ENCODE data around the gene DLD. TPM values are rescaled to one million over a fixed set of nuclear protein-coding genes. Genes with fewer than 3 reads are reported as not detected.
"Not testable (repeated sequence)": the region's sequence is repeated elsewhere in the genome, so short reads cannot be mapped to it uniquely, and the experiment has no call there.

DLD gene
- total RNA-seq, 1 donor from 2014 or later, result 19.2 TPM

DNA sequence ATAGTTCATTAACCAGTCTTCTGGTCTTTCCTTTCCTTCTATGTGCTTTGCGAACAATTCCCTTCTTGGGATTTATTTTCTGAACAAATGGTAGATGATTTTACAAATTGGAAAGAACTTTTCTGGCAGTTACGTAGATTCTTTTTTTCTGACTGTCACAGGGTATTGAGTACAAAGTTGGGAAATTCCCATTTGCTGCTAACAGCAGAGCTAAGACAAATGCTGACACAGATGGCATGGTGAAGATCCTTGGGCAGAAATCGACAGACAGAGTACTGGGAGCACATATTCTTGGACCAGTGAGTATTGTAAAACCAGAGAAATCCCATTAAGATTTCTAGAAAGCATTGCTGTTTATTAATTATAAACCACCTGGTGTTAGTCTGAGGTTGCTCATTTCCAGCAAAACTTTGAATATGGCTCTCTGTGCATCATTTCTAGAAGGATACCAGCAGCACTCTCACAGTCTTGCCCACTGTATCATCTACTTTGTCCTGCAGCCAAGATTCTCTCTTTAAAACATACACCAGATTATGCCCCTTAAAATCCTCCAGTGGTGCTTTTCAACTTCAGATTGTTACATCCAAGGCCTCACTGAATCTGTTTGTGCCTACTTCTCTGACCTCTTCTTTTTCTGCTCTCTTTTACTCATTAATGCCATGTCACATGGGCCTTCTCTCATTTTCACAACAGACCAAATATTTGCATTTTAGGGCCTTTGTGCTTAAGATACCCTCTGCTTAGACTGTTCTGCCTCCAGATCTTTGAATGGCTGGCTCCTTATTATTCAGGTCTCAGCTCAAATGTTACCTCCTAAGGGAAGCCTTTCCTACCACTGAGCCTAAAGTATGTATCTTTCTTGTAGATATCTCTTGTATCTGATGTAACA is 27.0 kb downstream of the DLD start:
- peaks cover 0 to 4% of the 10 kb centered on the region in 2 donors for H3K4me1 ChIP-seq
- no peaks in the 10 kb centered on the region for H3K9me3 ChIP-seq
- DNase-seq (ENCODE audit: low spot score in 2 of 2), result no peak
- intact Hi-C loops (cut with DNase I), result no loop called here
- peaks cover 37 to 72% of the 10 kb centered on the region in 2 donors for H3K36me3 ChIP-seq
- no peak for TF ChIP-seq CTCF (IDR thresholded peaks at IDR 0.05)
- H3K4me3 ChIP-seq, result no peak overlapping the region
- no peak overlapping the region for H3K27ac ChIP-seq
- H3K27me3 ChIP-seq, result no peaks in the 10 kb centered on the region

DNA sequence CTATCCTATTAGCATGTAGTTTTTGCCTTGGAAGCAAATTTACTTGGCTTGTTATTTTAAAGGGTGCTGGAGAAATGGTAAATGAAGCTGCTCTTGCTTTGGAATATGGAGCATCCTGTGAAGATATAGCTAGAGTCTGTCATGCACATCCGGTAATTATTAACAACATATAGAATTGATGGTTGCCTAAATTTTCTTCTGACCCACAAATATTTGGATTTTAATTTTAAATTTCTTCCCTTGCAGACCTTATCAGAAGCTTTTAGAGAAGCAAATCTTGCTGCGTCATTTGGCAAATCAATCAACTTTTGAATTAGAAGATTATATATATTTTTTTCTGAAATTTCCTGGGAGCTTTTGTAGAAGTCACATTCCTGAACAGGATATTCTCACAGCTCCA is 28.0 kb downstream of the DLD start:
- Histone ChIP-seq H3K9me3 (no peaks in the 10 kb centered on the region), H3K27ac (no peak overlapping the region), H3K27me3 (no peaks in the 10 kb centered on the region), H3K36me3 (peaks cover 45 to 80% of the 10 kb centered on the region in 2 donors), H3K4me3 (no peak overlapping the region), H3K4me1 (peaks cover 0 to 4% of the 10 kb centered on the region in 2 donors)
- no peak for TF ChIP-seq CTCF (IDR thresholded peaks at IDR 0.05)
- intact Hi-C loops (cut with DNase I), result no loop called here
- no peak for DNase-seq (ENCODE audit: low spot score in 2 of 2)

DNA sequence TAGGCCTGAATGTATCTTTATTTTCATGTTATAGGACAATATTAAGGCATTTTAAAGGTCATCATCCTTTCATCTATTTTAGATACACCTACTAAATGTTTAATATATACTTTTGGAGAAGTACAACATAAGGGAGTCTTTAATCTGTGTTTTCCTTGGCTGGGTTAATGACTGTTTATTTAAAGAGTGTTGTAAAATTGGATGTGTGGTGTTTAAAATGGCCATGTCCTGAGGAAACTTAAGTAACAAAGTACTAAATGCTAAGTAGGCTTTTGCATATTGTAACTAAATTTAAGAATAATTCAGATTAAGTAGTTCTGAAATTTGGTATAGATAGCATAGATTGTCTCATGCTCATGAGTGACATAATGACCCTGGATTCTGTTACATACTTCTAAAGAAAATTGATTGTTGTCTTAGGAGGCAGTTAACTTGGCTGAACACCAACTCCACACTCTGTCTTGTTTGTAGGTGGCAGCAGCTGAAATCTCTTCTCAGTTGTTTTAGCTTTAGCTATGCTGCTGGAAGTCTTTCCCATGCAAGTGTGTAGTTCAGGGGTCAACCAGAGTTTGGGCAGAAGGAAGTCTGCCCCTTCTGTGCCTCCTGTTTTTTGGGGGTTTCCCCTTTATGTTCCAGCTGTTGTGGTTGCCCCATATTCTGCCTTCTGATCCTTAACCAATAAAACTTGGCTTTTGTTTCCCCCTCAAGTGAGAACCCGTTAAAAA is 29.2 kb downstream of the DLD start:
- peaks cover 45 to 93% of the 10 kb centered on the region in 2 donors for H3K36me3 ChIP-seq
- H3K9me3 ChIP-seq, result no peaks in the 10 kb centered on the region
- H3K27me3 ChIP-seq, result no peaks in the 10 kb centered on the region
- no peak for DNase-seq (ENCODE audit: low spot score in 2 of 2)
- peaks cover 0 to 4% of the 10 kb centered on the region in 2 donors for H3K4me1 ChIP-seq
- H3K4me3 ChIP-seq, result no peak overlapping the region
- no peak for TF ChIP-seq CTCF (IDR thresholded peaks at IDR 0.05)
- intact Hi-C loops (cut with DNase I), result no loop called here
- peak overlapping the region; percentile 11 to 15 for H3K27ac ChIP-seq

DNA sequence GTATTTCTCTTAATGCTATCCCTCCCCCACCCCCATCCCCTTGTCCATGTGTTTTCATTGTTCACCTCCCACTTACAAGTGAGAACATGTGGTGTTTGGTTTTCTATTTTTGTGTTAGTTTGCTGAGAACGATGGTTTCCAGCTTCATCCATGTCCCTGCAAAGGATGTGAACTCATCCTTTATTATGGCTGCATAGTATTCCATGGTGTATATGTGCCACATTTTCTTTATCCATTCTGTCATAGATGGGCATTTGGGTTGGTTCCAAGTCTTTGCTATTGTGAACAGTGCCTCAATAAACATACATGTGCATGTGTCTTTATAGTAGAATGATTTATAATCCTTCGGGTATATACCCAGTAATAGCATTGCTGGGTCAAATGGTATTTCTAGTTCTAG is 30.8 kb downstream of the DLD start:
- H3K9me3 ChIP-seq; H3K27ac ChIP-seq; H3K4me1 ChIP-seq; DNase-seq (ENCODE audit: low spot score in 2 of 2); H3K4me3 ChIP-seq; H3K27me3 ChIP-seq; intact Hi-C loops (cut with DNase I): not testable (repeated sequence)
- H3K36me3 ChIP-seq, result peaks cover 47 to 96% of the 10 kb centered on the region in 2 donors

DNA sequence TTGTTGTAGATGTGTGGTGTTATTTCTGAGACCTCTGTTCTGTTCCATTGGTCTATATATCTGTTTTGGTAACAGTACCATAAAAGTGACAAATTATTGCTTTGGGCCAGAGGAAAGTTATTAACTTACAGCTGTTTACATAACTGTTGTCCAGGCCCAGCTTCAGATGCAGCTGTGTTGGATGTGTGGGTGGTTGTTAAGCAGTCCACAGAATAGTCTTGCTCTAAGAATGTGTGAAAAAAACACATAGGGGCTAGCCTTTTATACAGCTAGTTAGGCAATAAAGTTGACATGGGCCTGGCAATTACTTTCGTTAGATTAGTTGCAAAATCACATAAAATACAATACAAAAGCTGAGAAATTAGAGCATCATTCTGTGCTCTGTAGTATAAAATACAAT is 31.9 kb downstream of the DLD start:
- no peak for TF ChIP-seq CTCF (IDR thresholded peaks at IDR 0.05)
- peaks cover 50 to 96% of the 10 kb centered on the region in 2 donors for H3K36me3 ChIP-seq
- peaks cover 0 to 4% of the 10 kb centered on the region in 2 donors for H3K4me1 ChIP-seq
- no peaks in the 10 kb centered on the region for H3K27me3 ChIP-seq
- H3K27ac ChIP-seq, result no peak overlapping the region
- H3K4me3 ChIP-seq, result no peak overlapping the region
- H3K9me3 ChIP-seq, result no peaks in the 10 kb centered on the region
- intact Hi-C loops (cut with DNase I), result no loop called here
- no peak for DNase-seq (ENCODE audit: low spot score in 2 of 2)
